Fibroblast of mammary gland (primary cell): ENCODE results near the gene LGALS8.

Experiments used
- DNase-seq: peaks from one replicate; pipeline ENCODE4 v3.0.0-alpha.2; 2010; ENCODE audit warnings: low read depth
- H3K4me3 ChIP-seq: 2 replicates; pipeline ENCODE4 v1.5.1; 2011; ENCODE audit warnings: low read depth, mild to moderate bottlenecking, low read length, moderate library complexity; ENCODE audit not compliant: control insufficient read depth
- TF ChIP-seq, protein P1 (sequence below): conservative IDR thresholded peaks from 2 replicates; pipeline ENCODE4 v1.5.1; 2011; ENCODE audit warnings: low read depth, low read length, inconsistent platforms; ENCODE audit not compliant: control insufficient read depth, insufficient read depth

Gene LGALS8

DNA sequence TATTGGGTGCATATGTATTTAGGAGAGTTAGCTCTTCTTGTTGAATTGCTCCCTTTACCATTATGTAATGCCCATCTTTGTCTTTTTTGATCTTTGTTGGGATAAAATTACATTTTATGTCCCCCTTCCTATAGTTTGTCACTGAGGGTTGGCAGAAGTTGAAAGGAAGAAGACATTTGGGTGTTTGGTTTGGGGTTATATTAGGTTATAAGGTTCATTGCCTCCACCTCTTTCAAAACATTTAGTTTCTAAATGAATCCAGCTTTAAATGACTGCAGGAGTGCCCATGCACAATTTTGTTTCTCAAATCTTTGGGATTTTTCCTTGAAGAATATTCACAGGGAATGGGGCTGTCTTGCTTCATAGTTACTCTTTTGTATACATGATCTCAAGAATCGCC lies 14.6 kb upstream of the LGALS8 start:
- no peak overlapping the region for H3K4me3 ChIP-seq
- no peak for DNase-seq
- TF ChIP-seq, protein P1, sequence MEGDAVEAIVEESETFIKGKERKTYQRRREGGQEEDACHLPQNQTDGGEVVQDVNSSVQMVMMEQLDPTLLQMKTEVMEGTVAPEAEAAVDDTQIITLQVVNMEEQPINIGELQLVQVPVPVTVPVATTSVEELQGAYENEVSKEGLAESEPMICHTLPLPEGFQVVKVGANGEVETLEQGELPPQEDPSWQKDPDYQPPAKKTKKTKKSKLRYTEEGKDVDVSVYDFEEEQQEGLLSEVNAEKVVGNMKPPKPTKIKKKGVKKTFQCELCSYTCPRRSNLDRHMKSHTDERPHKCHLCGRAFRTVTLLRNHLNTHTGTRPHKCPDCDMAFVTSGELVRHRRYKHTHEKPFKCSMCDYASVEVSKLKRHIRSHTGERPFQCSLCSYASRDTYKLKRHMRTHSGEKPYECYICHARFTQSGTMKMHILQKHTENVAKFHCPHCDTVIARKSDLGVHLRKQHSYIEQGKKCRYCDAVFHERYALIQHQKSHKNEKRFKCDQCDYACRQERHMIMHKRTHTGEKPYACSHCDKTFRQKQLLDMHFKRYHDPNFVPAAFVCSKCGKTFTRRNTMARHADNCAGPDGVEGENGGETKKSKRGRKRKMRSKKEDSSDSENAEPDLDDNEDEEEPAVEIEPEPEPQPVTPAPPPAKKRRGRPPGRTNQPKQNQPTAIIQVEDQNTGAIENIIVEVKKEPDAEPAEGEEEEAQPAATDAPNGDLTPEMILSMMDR = no peak

GRCh38 chr1:236509647-236510401 lies 14.0 kb upstream of the LGALS8 start:
- no peak overlapping the region for H3K4me3 ChIP-seq
- TF ChIP-seq, protein P1 = no peak
- DNase-seq = no peak

GRCh38 chr1:236511735-236512418 lies 11.9 kb upstream of the LGALS8 start:
- DNase-seq = no peak
- TF ChIP-seq, protein P1 = no peak
- H3K4me3 ChIP-seq = no peak overlapping the region

- no peak overlapping the region for H3K4me3 ChIP-seq
- TF ChIP-seq, protein P1 = no peak
- DNase-seq = no peak
Measured at GRCh38 chr1:236514703-236515442, 8.9 kb upstream of the LGALS8 start.

DNA sequence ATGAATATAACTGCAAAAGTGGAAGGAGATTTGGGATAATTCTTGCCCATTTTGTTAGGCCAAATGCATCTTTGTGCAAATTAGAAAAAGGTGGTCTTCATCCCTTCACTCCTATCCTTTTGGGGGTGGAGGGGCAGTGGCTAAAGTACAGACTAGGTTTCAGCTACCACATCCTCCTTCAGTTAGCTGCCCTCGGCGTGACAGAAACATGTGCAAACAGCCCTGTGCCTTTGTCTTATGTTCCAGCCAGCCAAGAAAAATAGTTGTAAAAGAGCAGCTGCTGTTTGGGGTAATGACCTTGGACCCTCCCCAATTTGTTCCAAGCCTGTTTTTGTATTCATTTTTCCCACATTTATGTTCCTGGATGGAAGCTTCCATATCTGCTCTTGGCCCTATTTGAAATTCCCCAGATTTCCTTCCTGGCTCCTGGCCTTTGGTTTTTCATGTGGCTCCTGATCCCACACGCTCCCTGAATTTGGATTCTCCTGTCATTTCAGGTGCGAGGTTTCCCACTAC lies 8.3 kb upstream of the LGALS8 start:
- H3K4me3 ChIP-seq = no peak overlapping the region
- no peak for DNase-seq
- TF ChIP-seq, protein P1 = no peak

- DNase-seq = no peak
- TF ChIP-seq, protein P1 = no peak
- no peak overlapping the region for H3K4me3 ChIP-seq
Measured at GRCh38 chr1:236516929-236517704, 6.7 kb upstream of the LGALS8 start.
